Measurements from ENCODE around the gene DHX8. TPM values are rescaled to one million over a fixed set of nuclear protein-coding genes. Genes with fewer than 3 reads are reported as not detected.
"Not testable (repeated sequence)": the region's sequence is repeated elsewhere in the genome, so short reads cannot be mapped to it uniquely, and the experiment has no call there.

The DHX8 gene
- total and polyA plus RNA-seq, 2 experiments from 2014 or later = 16.4 to 30.7 TPM

DNA sequence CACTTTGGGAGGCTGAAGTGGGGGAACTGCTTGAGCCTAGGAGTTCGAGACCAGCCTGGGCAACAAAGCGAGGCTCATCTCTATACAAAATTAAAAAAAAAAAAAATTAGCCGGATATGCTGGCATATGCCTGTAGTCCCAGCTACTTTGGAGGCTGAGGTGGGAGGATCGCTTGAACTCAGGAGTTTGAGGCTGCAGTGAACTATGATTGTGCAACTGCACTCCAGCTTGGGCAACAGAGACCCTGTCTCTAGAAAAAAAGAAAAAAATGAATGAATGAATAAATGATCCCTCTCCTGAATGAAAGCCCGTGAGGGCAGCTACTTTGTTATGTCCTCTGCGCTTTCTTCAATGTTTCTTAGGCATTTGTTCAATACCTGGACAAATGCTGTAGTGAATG, 27.7 kb upstream of the DHX8 start:
- Histone ChIP-seq H3K27me3 (no peaks in the 10 kb centered on the region), H3K4me1 (ENCODE audit: low read depth) (no peaks in the 10 kb centered on the region), H3K27ac (no peak overlapping the region), H3K9me3 (ENCODE audit: low read depth) (no peaks in the 10 kb centered on the region), H3K4me3 (no peak overlapping the region), H3K36me3 (no peaks in the 10 kb centered on the region)
- TF ChIP-seq, protein P1, sequence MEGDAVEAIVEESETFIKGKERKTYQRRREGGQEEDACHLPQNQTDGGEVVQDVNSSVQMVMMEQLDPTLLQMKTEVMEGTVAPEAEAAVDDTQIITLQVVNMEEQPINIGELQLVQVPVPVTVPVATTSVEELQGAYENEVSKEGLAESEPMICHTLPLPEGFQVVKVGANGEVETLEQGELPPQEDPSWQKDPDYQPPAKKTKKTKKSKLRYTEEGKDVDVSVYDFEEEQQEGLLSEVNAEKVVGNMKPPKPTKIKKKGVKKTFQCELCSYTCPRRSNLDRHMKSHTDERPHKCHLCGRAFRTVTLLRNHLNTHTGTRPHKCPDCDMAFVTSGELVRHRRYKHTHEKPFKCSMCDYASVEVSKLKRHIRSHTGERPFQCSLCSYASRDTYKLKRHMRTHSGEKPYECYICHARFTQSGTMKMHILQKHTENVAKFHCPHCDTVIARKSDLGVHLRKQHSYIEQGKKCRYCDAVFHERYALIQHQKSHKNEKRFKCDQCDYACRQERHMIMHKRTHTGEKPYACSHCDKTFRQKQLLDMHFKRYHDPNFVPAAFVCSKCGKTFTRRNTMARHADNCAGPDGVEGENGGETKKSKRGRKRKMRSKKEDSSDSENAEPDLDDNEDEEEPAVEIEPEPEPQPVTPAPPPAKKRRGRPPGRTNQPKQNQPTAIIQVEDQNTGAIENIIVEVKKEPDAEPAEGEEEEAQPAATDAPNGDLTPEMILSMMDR (IDR thresholded peaks at IDR 0.05; ENCODE audit: low read depth, low read length) = no peak
- DNase-seq (ENCODE audit: low read depth in 1 of 2, low spot score in 1 of 2) = no peak

DNA sequence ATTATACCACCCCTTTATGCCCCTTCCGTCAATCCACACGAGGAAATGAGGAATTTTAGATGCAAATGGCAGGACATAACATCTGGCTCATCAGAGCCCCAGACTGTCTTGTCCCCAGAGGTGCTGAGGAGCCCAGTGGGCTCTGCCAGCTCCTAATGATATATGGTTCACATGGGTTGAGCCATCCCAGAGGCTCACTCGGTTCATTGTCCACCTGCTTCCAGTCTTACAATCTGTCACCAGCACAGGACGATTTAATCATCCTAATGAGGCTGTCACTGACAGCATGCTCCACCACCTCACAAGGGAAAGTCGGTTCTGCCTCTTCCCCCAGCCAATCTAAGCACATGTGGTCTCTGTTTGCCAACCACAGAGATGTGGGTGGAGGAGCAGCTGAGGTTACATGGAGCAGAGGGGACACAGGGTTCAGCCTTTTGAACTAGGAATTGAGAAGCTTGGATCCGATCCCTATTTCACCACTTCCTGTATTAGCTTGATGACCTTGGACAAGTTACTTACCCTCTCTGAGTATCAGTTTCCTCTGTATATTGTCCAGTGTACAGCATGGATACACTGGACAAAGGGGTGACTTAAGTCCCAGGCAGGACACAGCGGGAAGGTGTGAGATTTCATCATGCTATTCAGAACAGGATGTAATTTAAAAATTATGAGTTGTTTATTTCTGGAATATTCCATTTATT, 27.0 kb upstream of the DHX8 start:
- TF ChIP-seq, protein P1 (IDR thresholded peaks at IDR 0.05; ENCODE audit: low read depth, low read length) = no peak
- peak in 1 of 2 donors; percentile 44 for DNase-seq (ENCODE audit: low read depth in 1 of 2, low spot score in 1 of 2)
- no peaks in the 10 kb centered on the region for H3K36me3 ChIP-seq
- H3K9me3 ChIP-seq (ENCODE audit: low read depth) = no peaks in the 10 kb centered on the region
- H3K4me1 ChIP-seq (ENCODE audit: low read depth) = no peaks in the 10 kb centered on the region
- H3K27me3 ChIP-seq = no peaks in the 10 kb centered on the region
- no peak overlapping the region for H3K4me3 ChIP-seq
- no peak overlapping the region for H3K27ac ChIP-seq

DNA sequence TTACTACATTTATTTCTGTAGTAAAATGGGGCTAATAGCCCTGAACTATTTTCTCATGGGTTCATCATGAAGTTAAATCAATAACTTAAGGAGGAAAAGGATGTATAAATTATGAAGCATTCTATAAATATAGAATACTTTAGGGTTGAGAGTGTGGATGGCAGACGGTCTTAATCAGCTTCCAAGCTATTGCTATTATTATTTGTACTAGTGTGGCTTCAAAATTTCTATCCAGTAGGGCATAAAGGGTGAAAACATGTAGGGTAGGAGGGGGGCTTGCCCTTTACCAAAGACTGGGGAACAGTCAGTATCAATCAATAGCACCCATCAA, 26.4 kb upstream of the DHX8 start:
- no peaks in the 10 kb centered on the region for H3K36me3 ChIP-seq
- no peaks in the 10 kb centered on the region for H3K4me1 ChIP-seq (ENCODE audit: low read depth)
- no peak for DNase-seq (ENCODE audit: low read depth in 1 of 2, low spot score in 1 of 2)
- H3K4me3 ChIP-seq = no peak overlapping the region
- H3K9me3 ChIP-seq (ENCODE audit: low read depth) = no peaks in the 10 kb centered on the region
- TF ChIP-seq, protein P1 (IDR thresholded peaks at IDR 0.05; ENCODE audit: low read depth, low read length) = no peak
- H3K27ac ChIP-seq = no peak overlapping the region
- H3K27me3 ChIP-seq = no peaks in the 10 kb centered on the region

DNA sequence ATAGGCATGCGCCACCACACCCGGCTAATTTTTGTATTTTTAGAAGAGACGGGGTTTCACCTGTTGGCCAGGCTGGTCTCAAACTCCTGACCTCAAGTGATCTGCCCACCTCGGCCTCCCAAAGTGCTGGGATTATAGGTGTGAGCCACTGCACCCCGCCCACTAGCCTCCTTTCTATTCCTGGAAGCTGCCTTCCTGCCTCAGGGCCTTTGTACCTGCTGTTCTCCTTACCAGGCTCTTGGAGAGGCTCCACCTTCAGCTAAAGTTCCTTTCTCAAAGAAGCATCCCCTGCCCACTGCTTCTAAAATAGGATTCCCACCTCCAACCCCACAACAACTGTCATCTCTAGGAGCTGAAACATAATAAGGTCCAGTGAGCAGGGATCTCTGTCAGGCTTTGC, 23.9 kb upstream of the DHX8 start:
- not testable (repeated sequence) for H3K9me3 ChIP-seq (ENCODE audit: low read depth); H3K27ac ChIP-seq; H3K27me3 ChIP-seq; H3K36me3 ChIP-seq; H3K4me3 ChIP-seq; H3K4me1 ChIP-seq (ENCODE audit: low read depth); DNase-seq (ENCODE audit: low read depth in 1 of 2, low spot score in 1 of 2)

DNA sequence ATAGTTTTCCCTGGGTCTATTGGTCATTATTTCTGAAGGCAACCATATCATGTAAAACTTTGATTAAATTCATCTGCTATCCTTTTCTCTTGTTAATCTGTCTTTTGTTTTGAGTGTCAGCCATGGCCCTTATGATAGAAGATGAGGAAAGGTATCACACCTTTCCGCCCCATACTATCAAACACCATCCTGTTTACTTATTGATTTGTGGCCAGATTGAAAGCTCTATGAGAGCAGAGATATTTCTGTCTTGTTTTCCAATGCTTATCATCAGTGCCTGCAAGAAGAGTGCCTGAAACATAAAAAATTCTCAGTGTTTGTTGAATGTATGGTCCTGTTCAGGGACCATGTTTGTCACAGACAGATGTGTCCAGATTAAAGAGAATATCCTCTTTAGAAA, 22.6 kb upstream of the DHX8 start:
- TF ChIP-seq, protein P1 (IDR thresholded peaks at IDR 0.05; ENCODE audit: low read depth, low read length) = no peak
- no peak overlapping the region for H3K27ac ChIP-seq
- no peaks in the 10 kb centered on the region for H3K36me3 ChIP-seq

DNA sequence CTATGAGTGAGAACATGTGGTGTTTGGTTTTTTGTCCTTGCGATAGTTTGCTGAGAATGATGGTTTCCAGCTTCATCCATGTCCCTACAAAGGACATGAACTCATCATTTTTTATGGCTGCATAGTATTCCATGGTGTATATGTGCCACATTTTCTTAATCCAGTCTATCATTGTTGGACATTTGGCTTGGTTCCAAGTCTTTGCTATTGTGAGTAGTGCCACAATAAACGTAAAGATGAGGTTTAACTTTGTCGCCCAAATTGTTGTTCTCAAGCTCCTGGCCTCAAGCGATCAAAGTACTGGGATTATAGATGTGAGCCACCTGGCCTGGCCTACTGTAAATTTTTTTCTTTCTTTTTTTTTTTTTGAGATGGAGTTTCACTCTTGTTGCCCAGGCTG, 21.2 kb upstream of the DHX8 start:
- DNase-seq (ENCODE audit: low read depth in 1 of 2, low spot score in 1 of 2); H3K27me3 ChIP-seq; H3K9me3 ChIP-seq (ENCODE audit: low read depth); H3K27ac ChIP-seq; H3K4me3 ChIP-seq; H3K4me1 ChIP-seq (ENCODE audit: low read depth); H3K36me3 ChIP-seq: not testable (repeated sequence)

More for the DNA sequence above, 22.6 kb upstream of the DHX8 start:
- no peak for DNase-seq (ENCODE audit: low read depth in 1 of 2, low spot score in 1 of 2)
- Histone ChIP-seq H3K4me3 (no peak overlapping the region), H3K27me3 (no peaks in the 10 kb centered on the region), H3K9me3 (ENCODE audit: low read depth) (no peaks in the 10 kb centered on the region), H3K4me1 (ENCODE audit: low read depth) (no peaks in the 10 kb centered on the region)

DNA sequence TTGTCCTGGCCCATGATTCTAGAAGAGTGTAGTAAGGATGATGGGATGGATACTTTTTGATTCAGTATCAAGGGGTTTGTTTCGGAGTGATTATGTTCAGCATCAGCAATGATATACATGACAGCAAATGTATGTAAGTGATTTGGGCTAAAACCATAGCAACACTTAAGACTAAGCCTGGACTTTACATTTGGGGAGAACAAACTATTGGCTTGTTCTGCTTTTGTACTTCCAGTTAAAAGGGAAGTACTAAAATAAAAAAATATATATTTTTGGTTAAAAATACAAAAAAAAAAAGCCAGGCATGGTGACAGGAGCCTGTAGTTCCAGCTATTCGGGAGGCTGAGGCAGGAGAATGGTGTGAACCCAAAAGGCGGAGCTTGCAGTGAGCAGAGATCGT, 20.5 kb upstream of the DHX8 start:
- H3K4me3 ChIP-seq = no peak overlapping the region
- H3K27ac ChIP-seq = no peak overlapping the region
- H3K36me3 ChIP-seq = no peaks in the 10 kb centered on the region
- no peaks in the 10 kb centered on the region for H3K4me1 ChIP-seq (ENCODE audit: low read depth)
- H3K9me3 ChIP-seq (ENCODE audit: low read depth) = no peaks in the 10 kb centered on the region
- TF ChIP-seq, protein P1 (IDR thresholded peaks at IDR 0.05; ENCODE audit: low read depth, low read length) = no peak
- DNase-seq (ENCODE audit: low read depth in 1 of 2, low spot score in 1 of 2) = no peak
- no peaks in the 10 kb centered on the region for H3K27me3 ChIP-seq
